Measurements from ENCODE around the gene FST. TPM values are rescaled to one million over a fixed set of nuclear protein-coding genes. Genes with fewer than 3 reads are reported as not detected.

FST gene
- total and polyA plus RNA-seq, 2 of the 13 experiments (the other 11 are each of a cell fraction or from before 2014, with no cell fraction given) = 38.6 to 136 TPM

- TF ChIP-seq, protein P1, sequence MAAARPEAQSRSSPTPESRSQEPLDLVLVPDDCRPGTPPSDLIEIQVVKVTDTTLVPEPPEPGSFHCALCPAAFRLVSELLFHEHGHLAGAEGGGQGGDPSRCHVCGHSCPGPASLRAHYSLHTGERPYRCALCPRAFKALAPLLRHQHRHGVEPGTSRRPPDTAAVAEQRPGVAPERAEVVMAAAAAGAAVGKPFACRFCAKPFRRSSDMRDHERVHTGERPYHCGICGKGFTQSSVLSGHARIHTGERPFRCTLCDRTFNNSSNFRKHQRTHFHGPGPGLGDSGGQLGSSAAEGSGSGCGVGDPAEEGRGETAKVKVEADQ (CRISPR knock-in tag; IDR thresholded peaks at IDR 0.05; ENCODE audit: borderline replicate concordance) = no peak
- TF ChIP-seq PCBP1 (IDR thresholded peaks at IDR 0.05; ENCODE audit: borderline replicate concordance, low read depth, low read length) (no peak), ZKSCAN1 (IDR thresholded peaks at IDR 0.05; ENCODE audit: low read length) (no peak), ARNT (IDR thresholded peaks at IDR 0.05) (no peak), NFIC (IDR thresholded peaks at IDR 0.05; ENCODE audit: low read length) (no peak), PPARG (CRISPR knock-in tag; conservative IDR thresholded peaks at IDR 0.05) (no peak), ZBTB7A (CRISPR knock-in tag; IDR thresholded peaks at IDR 0.05) (no peak), ZNF20 (CRISPR knock-in tag; IDR thresholded peaks at IDR 0.05) (no peak), RORA (CRISPR knock-in tag; IDR thresholded peaks at IDR 0.05) (no peak), KLF12 (CRISPR knock-in tag; IDR thresholded peaks at IDR 0.05; ENCODE audit: borderline replicate concordance) (no peak), TARDBP (CRISPR knock-in tag; IDR thresholded peaks at IDR 0.05) (no peak), ZNF879 (CRISPR knock-in tag; IDR thresholded peaks at IDR 0.05) (no peak), NFE2L2 (IDR thresholded peaks at IDR 0.05; ENCODE audit: low read length) (no peak), NONO (IDR thresholded peaks at IDR 0.05) (no peak), NONO (CRISPR knock-in tag; conservative IDR thresholded peaks at IDR 0.05) (no peak), HOMEZ (CRISPR knock-in tag; IDR thresholded peaks at IDR 0.05; ENCODE audit: low read depth) (no peak), JARID2 (CRISPR knock-in tag; IDR thresholded peaks at IDR 0.05; ENCODE audit: insufficient replicate concordance) (peak; percentile 22), ZNF441 (CRISPR knock-in tag; IDR thresholded peaks at IDR 0.05; ENCODE audit: borderline replicate concordance) (peak; percentile 25; the same call in 1 of the 2 replicates)
- TF ChIP-seq, protein P2, sequence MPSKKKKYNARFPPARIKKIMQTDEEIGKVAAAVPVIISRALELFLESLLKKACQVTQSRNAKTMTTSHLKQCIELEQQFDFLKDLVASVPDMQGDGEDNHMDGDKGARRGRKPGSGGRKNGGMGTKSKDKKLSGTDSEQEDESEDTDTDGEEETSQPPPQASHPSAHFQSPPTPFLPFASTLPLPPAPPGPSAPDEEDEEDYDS (CRISPR knock-in tag; IDR thresholded peaks at IDR 0.05) = peak; percentile 79
- TF ChIP-seq, protein P3, sequence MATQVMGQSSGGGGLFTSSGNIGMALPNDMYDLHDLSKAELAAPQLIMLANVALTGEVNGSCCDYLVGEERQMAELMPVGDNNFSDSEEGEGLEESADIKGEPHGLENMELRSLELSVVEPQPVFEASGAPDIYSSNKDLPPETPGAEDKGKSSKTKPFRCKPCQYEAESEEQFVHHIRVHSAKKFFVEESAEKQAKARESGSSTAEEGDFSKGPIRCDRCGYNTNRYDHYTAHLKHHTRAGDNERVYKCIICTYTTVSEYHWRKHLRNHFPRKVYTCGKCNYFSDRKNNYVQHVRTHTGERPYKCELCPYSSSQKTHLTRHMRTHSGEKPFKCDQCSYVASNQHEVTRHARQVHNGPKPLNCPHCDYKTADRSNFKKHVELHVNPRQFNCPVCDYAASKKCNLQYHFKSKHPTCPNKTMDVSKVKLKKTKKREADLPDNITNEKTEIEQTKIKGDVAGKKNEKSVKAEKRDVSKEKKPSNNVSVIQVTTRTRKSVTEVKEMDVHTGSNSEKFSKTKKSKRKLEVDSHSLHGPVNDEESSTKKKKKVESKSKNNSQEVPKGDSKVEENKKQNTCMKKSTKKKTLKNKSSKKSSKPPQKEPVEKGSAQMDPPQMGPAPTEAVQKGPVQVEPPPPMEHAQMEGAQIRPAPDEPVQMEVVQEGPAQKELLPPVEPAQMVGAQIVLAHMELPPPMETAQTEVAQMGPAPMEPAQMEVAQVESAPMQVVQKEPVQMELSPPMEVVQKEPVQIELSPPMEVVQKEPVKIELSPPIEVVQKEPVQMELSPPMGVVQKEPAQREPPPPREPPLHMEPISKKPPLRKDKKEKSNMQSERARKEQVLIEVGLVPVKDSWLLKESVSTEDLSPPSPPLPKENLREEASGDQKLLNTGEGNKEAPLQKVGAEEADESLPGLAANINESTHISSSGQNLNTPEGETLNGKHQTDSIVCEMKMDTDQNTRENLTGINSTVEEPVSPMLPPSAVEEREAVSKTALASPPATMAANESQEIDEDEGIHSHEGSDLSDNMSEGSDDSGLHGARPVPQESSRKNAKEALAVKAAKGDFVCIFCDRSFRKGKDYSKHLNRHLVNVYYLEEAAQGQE (IDR thresholded peaks at IDR 0.05; ENCODE audit: borderline replicate concordance in 1 of 2, low read depth in 1 of 2, low read length in 2 of 2) = peak in 1 of 2 experiments; percentile 46; a peak in 1 of 4 replicates
- TF ChIP-seq, protein P4, sequence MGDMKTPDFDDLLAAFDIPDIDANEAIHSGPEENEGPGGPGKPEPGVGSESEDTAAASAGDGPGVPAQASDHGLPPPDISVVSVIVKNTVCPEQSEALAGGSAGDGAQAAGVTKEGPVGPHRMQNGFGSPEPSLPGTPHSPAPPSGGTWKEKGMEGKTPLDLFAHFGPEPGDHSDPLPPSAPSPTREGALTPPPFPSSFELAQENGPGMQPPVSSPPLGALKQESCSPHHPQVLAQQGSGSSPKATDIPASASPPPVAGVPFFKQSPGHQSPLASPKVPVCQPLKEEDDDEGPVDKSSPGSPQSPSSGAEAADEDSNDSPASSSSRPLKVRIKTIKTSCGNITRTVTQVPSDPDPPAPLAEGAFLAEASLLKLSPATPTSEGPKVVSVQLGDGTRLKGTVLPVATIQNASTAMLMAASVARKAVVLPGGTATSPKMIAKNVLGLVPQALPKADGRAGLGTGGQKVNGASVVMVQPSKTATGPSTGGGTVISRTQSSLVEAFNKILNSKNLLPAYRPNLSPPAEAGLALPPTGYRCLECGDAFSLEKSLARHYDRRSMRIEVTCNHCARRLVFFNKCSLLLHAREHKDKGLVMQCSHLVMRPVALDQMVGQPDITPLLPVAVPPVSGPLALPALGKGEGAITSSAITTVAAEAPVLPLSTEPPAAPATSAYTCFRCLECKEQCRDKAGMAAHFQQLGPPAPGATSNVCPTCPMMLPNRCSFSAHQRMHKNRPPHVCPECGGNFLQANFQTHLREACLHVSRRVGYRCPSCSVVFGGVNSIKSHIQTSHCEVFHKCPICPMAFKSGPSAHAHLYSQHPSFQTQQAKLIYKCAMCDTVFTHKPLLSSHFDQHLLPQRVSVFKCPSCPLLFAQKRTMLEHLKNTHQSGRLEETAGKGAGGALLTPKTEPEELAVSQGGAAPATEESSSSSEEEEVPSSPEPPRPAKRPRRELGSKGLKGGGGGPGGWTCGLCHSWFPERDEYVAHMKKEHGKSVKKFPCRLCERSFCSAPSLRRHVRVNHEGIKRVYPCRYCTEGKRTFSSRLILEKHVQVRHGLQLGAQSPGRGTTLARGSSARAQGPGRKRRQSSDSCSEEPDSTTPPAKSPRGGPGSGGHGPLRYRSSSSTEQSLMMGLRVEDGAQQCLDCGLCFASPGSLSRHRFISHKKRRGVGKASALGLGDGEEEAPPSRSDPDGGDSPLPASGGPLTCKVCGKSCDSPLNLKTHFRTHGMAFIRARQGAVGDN (CRISPR knock-in tag; IDR thresholded peaks at IDR 0.05) = peak; percentile 67
Observed at GRCh38 chr5:53478411-53479044, 1.9 kb upstream of the FST start (continued).

Measured in HepG2 (cell line).